ENCODE measurements around the gene TM9SF4.

Gene TM9SF4

GRCh38 chr20:32077190-32077589 is 32.3 kb upstream of the TM9SF4 start:
- no peak for DNase-seq (ENCODE audit: extremely low read depth, low read depth)
- no peak for TF ChIP-seq CTCF (IDR thresholded peaks at IDR 0.05; ENCODE audit: low read depth, low read length, missing control alignments)
- H3K4me3 ChIP-seq (replicated peaks; ENCODE audit: low read depth, low read length), result no peak overlapping the region

- no peak for TF ChIP-seq CTCF (IDR thresholded peaks at IDR 0.05; ENCODE audit: low read depth, low read length, missing control alignments)
- no peak for DNase-seq (ENCODE audit: extremely low read depth, low read depth)
- no peak overlapping the region for H3K4me3 ChIP-seq (replicated peaks; ENCODE audit: low read depth, low read length)
Measured at GRCh38 chr20:32078322-32078721, 31.2 kb upstream of the TM9SF4 start.

DNA sequence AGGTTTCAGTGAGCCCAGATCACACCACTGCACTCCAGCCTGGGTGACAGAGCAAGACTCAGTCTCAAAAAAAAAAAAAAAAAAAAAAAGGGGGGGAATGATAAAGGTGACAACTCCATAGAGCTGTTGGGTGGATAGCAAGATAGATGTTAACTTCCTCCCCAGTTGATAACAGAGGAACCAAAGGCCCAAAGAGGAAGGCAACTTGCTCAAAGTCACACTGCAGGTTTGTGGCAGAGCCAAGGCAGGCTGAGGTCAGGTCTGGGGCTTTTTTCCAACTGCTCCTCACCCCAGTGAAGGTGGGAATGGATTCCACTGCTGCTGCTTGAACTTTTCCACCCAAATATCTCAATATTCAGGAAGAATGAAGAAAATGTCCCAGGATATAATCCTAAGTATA is 30.7 kb upstream of the TM9SF4 start:
- DNase-seq (ENCODE audit: extremely low read depth, low read depth), result no peak
- no peak overlapping the region for H3K4me3 ChIP-seq (replicated peaks; ENCODE audit: low read depth, low read length)
- no peak for TF ChIP-seq CTCF (IDR thresholded peaks at IDR 0.05; ENCODE audit: low read depth, low read length, missing control alignments)

- no peak for TF ChIP-seq CTCF (IDR thresholded peaks at IDR 0.05; ENCODE audit: low read depth, low read length, missing control alignments)
- H3K4me3 ChIP-seq (replicated peaks; ENCODE audit: low read depth, low read length), result no peak overlapping the region
- DNase-seq (ENCODE audit: extremely low read depth, low read depth), result no peak
Measured at GRCh38 chr20:32079655-32080109, 29.8 kb upstream of the TM9SF4 start.

- no peak for TF ChIP-seq CTCF (IDR thresholded peaks at IDR 0.05; ENCODE audit: low read depth, low read length, missing control alignments)
- no peak for DNase-seq (ENCODE audit: extremely low read depth, low read depth)
Measured at GRCh38 chr20:32080783-32081182, 28.7 kb upstream of the TM9SF4 start.

DNA sequence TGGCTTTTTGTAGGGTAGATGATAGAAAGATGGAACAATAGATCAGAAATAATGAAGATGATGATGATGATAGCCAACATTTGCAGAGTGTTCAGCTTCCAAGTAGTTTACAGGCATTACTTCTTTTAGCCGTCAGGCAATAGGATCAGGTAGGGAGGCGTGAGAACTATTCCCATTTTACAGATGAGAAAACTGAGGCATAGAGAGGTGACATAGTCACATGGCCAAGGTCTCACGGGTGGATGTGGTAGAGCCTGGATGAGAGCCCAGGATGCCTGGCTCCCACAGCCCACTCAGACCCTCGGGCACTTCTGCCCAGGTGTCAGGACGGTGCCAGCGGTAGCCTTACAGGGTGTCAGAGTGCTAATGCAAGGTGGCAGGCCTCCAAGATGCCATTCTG is 26.0 kb upstream of the TM9SF4 start:
- no peak for TF ChIP-seq CTCF (IDR thresholded peaks at IDR 0.05; ENCODE audit: low read depth, low read length, missing control alignments)
- DNase-seq (ENCODE audit: extremely low read depth, low read depth), result no peak
- no peak overlapping the region for H3K4me3 ChIP-seq (replicated peaks; ENCODE audit: low read depth, low read length)

More at GRCh38 chr20:32080783-32081182, 28.7 kb upstream of the TM9SF4 start:
- H3K4me3 ChIP-seq (replicated peaks; ENCODE audit: low read depth, low read length), result no peak overlapping the region

DNA sequence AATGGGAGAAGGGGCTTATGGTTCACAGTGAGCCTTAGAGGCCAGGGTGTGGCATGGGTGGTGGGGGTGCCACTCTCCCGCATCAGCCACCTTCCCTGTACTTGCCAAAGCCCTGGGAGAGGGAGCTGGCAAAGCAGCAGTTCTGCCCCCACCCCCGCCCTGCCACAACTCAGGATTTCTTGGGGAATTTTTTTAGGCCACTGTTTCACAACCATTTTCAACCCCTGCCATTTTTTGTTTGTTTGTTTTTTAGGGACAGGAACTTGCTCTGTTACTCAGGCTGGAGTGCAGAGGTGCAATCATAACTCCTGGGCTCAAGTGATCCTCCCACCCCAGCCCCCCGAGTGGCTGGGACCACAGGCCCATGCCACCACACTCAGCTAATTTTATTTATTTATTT is 22.4 kb upstream of the TM9SF4 start:
- no peak for TF ChIP-seq CTCF (IDR thresholded peaks at IDR 0.05; ENCODE audit: low read depth, low read length, missing control alignments)
- DNase-seq (ENCODE audit: extremely low read depth, low read depth), result no peak
- no peak overlapping the region for H3K4me3 ChIP-seq (replicated peaks; ENCODE audit: low read depth, low read length)

Measured in HFF-Myc (cell line).